SU-DHL-6 (cell line): ENCODE measurements around the gene RNF31.

Experiments
- H2AFZ ChIP-seq: fragments of 200-600 bp; sonication (generic); 2 replicates; pipeline ENCODE4 v1.6.1; 2014; ENCODE audit warnings: low read depth, mild to moderate bottlenecking, moderate library complexity, mixed read lengths, antibody characterized with exemption, low read length; ENCODE audit not compliant: severe bottlenecking
- H3F3A ChIP-seq: fragments of 200-600 bp; shearing (Covaris generic); 2 replicates; pipeline ENCODE4 v1.6.0; 2016; ENCODE audit warnings: antibody characterized with exemption, mild to moderate bottlenecking; ENCODE audit not compliant: insufficient read depth
- H3K27ac ChIP-seq: fragments of 200-600 bp; sonication (generic); 2 replicates; pipeline ENCODE4 v1.5.1; 2016; ENCODE audit warnings: low read depth, mild to moderate bottlenecking, low read length, moderate library complexity, mixed read lengths
- H3K27me3 ChIP-seq: fragments of 200-600 bp; sonication (generic), shearing (Covaris generic); 2 replicates; pipeline ENCODE4 v1.6.0; 2014; ENCODE audit warnings: mild to moderate bottlenecking, low read length
- H3K36me3 ChIP-seq: fragments of 200-600 bp; sonication (generic); 2 replicates; pipeline ENCODE4 v1.6.1; 2014; ENCODE audit warnings: mild to moderate bottlenecking, low read length, mixed read lengths
- H3K4me2 ChIP-seq: fragments of 300-600, 200-600 bp; shearing (Covaris generic), sonication (generic); 2 replicates; pipeline ENCODE4 v1.6.0; 2014; ENCODE audit warnings: low read length, low read depth, mild to moderate bottlenecking; ENCODE audit not compliant: poor library complexity, severe bottlenecking
- H3K4me3 ChIP-seq: fragments of 200-600 bp; sonication (generic); 2 replicates; pipeline ENCODE4 v1.5.1; 2014; ENCODE audit warnings: antibody characterized with exemption, low read length, mild to moderate bottlenecking, mixed read lengths; ENCODE audit not compliant: insufficient read depth, poor library complexity, severe bottlenecking
- H3K79me2 ChIP-seq: fragments of 200-600 bp; sonication (generic); 2 replicates; pipeline ENCODE4 v1.6.1; 2014; ENCODE audit warnings: mild to moderate bottlenecking, low read length, moderate library complexity; ENCODE audit not compliant: insufficient read depth
- H3K9ac ChIP-seq: fragments of 200-600 bp; sonication (generic); 2 replicates; pipeline ENCODE4 v1.7.0; 2014; ENCODE audit warnings: mild to moderate bottlenecking, low read length
- H3K9me2 ChIP-seq: fragments of 200-600 bp; sonication (generic); replicated peaks from 2 replicates; pipeline ENCODE4 v1.6.1; 2014; ENCODE audit warnings: low read length; ENCODE audit not compliant: insufficient read depth
- H3K9me3 ChIP-seq: fragments of 200-600 bp; sonication (generic); 2 replicates; pipeline ENCODE4 v1.6.1; 2014; ENCODE audit warnings: low read length, mixed read lengths; ENCODE audit not compliant: insufficient read depth
- H4K20me1 ChIP-seq: fragments of 200-600 bp; sonication (generic); 2 replicates; pipeline ENCODE4 v1.6.1; 2014; ENCODE audit warnings: low read depth, mild to moderate bottlenecking, antibody characterized with exemption, low read length, moderate library complexity, mixed read lengths
- EZH2phosphoT487 ChIP-seq: fragments of 200-600 bp; sonication (generic), shearing (Covaris generic); conservative IDR thresholded peaks from 2 replicates; pipeline ENCODE4 v1.6.1; 2018; ENCODE audit warnings: mild to moderate bottlenecking, antibody characterized with exemption, low read length, moderate library complexity, mixed read lengths
- TF ChIP-seq, protein P1 (sequence below): fragments of 200-600 bp; sonication (generic); IDR thresholded peaks from one replicate; pipeline ENCODE4 v1.5.1; 2017; ENCODE audit warnings: antibody characterized with exemption, mild to moderate bottlenecking, low read length, moderate library complexity; ENCODE audit not compliant: insufficient read depth, poor library complexity, severe bottlenecking

RNF31 gene

DNA sequence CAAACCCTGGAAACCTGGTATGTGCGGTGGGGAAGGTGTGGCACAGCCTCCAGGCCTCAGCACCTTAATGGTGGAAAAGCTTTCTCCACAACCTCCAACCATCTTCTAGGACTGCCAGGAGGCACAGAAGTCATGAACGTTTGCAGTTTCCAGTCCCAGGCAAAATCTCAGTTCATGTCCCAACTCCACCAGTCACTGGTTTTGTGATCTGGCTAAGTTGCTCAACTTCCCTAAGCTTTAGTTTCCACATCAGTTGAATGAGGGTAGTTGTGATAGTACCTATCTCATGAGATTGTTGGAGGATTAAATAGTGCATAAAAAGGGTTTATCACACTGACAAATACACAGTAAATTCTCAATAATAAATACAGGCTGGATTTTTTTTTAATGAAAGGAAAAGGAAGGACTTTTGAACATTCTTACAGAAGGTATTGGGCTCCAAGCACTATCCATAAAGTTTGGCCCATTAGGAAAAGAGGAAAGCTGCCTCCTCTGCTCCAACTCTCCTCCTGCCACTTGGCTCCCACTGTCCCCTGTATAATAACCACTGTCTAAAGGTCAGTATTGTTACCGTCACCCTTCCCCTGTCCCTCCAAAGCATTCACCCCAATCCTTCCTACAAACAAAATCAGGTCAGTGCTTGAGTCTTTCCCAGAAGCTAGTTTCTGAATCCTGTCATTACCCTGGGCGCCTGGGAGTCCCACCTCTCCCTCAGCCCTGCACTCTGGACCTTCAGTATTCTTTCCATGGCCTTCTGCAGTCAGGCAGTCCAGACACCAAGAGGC lies 46.9 kb upstream of the RNF31 start:
- Histone ChIP-seq H3K4me3 (no peak overlapping the region), H3K9me3 (no peaks in the 10 kb centered on the region), H2AFZ (no peak overlapping the region), H3K9me2 (no peaks in the 10 kb centered on the region), H3K27ac (no peak overlapping the region), H3K9ac (no peak overlapping the region), H3K36me3 (peaks cover 4% of the 10 kb centered on the region; the same call in 1 of the 2 replicates), H3K4me2 (no peak overlapping the region), H3F3A (peaks cover 5% of the 10 kb centered on the region; the same call in 1 of the 2 replicates), H3K27me3 (no peaks in the 10 kb centered on the region), H4K20me1 (no peaks in the 10 kb centered on the region), H3K79me2 (no peaks in the 10 kb centered on the region)
- TF ChIP-seq EZH2phosphoT487 = no peak
- TF ChIP-seq, protein P1, sequence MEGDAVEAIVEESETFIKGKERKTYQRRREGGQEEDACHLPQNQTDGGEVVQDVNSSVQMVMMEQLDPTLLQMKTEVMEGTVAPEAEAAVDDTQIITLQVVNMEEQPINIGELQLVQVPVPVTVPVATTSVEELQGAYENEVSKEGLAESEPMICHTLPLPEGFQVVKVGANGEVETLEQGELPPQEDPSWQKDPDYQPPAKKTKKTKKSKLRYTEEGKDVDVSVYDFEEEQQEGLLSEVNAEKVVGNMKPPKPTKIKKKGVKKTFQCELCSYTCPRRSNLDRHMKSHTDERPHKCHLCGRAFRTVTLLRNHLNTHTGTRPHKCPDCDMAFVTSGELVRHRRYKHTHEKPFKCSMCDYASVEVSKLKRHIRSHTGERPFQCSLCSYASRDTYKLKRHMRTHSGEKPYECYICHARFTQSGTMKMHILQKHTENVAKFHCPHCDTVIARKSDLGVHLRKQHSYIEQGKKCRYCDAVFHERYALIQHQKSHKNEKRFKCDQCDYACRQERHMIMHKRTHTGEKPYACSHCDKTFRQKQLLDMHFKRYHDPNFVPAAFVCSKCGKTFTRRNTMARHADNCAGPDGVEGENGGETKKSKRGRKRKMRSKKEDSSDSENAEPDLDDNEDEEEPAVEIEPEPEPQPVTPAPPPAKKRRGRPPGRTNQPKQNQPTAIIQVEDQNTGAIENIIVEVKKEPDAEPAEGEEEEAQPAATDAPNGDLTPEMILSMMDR = no peak

DNA sequence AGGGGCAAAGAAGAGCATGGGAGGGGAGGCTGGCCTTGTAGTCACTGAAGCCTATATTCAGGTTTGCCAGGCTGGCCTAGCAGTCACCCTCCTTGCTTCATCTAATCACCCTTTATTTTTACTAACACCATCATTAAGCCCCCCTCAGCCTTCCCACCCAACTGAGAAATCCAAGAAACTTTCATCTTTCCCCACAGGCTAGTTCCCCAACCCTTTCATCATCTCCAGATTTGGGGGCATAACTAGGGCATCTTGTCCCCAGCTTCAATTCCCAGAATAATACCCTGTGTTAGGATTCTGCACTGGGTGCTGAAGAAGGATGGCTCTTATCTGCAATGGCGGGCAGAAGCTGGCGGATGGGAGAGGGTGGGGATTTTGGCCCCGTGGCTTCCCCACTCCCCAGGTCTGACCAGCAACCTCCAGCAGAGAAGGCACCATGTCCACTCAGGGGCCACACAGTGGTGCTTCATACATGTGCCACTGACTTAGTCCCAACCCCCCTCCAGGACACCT lies 46.3 kb upstream of the RNF31 start:
- TF ChIP-seq, protein P1 = no peak
- no peak for TF ChIP-seq EZH2phosphoT487

DNA sequence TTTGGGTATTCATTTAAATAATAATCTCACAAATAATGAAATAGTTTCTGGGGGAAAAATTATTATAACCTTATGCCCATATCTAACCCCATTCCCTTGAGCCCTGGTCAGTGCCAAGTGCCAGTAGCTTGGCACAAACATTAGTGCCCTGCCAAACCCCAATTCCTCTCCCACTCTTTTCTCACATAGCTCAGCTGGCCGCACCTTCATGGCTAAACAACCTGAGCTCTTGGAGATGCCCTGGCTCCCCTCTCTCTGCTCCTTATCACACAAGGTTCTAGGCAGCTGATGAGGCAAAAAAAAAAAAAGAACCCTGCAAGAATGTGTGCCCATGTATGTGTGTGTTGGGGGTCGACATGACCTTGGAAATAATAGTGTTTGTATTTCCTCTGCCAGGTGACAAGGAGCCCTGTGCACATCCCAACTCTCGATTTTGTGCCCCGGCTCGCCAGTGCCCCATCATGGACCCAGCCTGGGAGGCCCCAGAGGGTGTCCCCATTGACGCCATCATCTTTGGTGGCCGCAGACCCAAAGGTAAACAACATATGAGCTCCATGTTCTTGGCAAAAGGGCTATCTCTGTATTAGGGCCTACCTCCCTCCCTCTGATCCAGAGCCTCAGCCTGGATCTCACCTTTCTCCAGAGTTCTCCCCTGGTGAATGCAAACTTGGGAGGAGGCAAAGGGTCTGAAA lies 44.8 kb upstream of the RNF31 start:
- H3K79me2 ChIP-seq = no peaks in the 10 kb centered on the region
- no peak overlapping the region for H2AFZ ChIP-seq
- no peaks in the 10 kb centered on the region for H3K9me3 ChIP-seq
- no peak overlapping the region for H3K9ac ChIP-seq
- H3F3A ChIP-seq = no peaks in the 10 kb centered on the region
- TF ChIP-seq, protein P1 = no peak
- no peak for TF ChIP-seq EZH2phosphoT487
- H4K20me1 ChIP-seq = no peaks in the 10 kb centered on the region
- H3K27ac ChIP-seq = no peak overlapping the region
- H3K4me2 ChIP-seq = no peak overlapping the region
- H3K27me3 ChIP-seq = no peaks in the 10 kb centered on the region
- H3K4me3 ChIP-seq = no peak overlapping the region
- H3K9me2 ChIP-seq = no peaks in the 10 kb centered on the region
- peaks cover 4% of the 10 kb centered on the region; the same call in 1 of the 2 replicates for H3K36me3 ChIP-seq

More for the DNA sequence above, 46.3 kb upstream of the RNF31 start:
- no peaks in the 10 kb centered on the region for H3K9me3 ChIP-seq
- H3F3A ChIP-seq = no peaks in the 10 kb centered on the region
- H3K27ac ChIP-seq = no peak overlapping the region
- no peak overlapping the region for H2AFZ ChIP-seq
- no peak overlapping the region for H3K4me3 ChIP-seq
- no peaks in the 10 kb centered on the region for H4K20me1 ChIP-seq
- no peaks in the 10 kb centered on the region for H3K79me2 ChIP-seq
- H3K27me3 ChIP-seq = no peaks in the 10 kb centered on the region
- no peak overlapping the region for H3K9ac ChIP-seq
- H3K9me2 ChIP-seq = no peaks in the 10 kb centered on the region
- H3K36me3 ChIP-seq = peaks cover 4% of the 10 kb centered on the region; the same call in 1 of the 2 replicates
- H3K4me2 ChIP-seq = no peak overlapping the region
